Progenitor cell of endocrine pancreas (in vitro differentiated cells): Measurements from ENCODE around the gene CCDC28B. TPM values are rescaled to one million over a fixed set of nuclear protein-coding genes. Genes with fewer than 3 reads are reported as not detected.
A peak's percentile ranks its signal among the peaks of the same experiment; 100 is the strongest.

Experiments used
- DNase-seq: peaks from one replicate; pipeline ENCODE4 v3.0.0; 2021; ENCODE audit warnings: low spot score; ENCODE audit not compliant: unreplicated experiment
- H3K27ac Mint-ChIP-seq: 2 replicates; pipeline ENCODE4 v1.8.0; 2021; ENCODE audit warnings: mild to moderate bottlenecking, moderate library complexity, mixed read lengths
- H3K27me3 Mint-ChIP-seq: 2 replicates; pipeline ENCODE4 v1.8.0; 2021; ENCODE audit warnings: mixed read lengths
- H3K36me3 Mint-ChIP-seq: 2 replicates; pipeline ENCODE4 v1.8.0; 2022; ENCODE audit warnings: mixed read lengths; ENCODE audit not compliant: insufficient read depth
- H3K4me1 Mint-ChIP-seq: 2 replicates; pipeline ENCODE4 v1.8.0; 2021; ENCODE audit warnings: low read depth, mixed read lengths
- H3K4me3 Mint-ChIP-seq: 2 replicates; pipeline ENCODE4 v1.8.0; 2021; ENCODE audit warnings: low read depth, mild to moderate bottlenecking, moderate library complexity, mixed read lengths
- H3K9me3 Mint-ChIP-seq: 2 replicates; pipeline ENCODE4 v1.8.0; 2021; ENCODE audit warnings: low read depth, mixed read lengths
- total RNA-seq: library from RNA; stranded (reverse); gene quantifications from 2 replicates; pipeline ENCODE4 v1.2.1, GENCODE V29; 2021
- TF ChIP-seq, protein P1 (sequence below): fragments of 200-600 bp; sonication (generic); IDR thresholded peaks from one replicate; pipeline ENCODE4 v1.5.0; 2021; ENCODE audit warnings: antibody characterized with exemption, mild to moderate bottlenecking; ENCODE audit not compliant: unreplicated experiment

Gene CCDC28B
- total RNA-seq, 1 donor from 2014 or later = 15.5 TPM

DNA sequence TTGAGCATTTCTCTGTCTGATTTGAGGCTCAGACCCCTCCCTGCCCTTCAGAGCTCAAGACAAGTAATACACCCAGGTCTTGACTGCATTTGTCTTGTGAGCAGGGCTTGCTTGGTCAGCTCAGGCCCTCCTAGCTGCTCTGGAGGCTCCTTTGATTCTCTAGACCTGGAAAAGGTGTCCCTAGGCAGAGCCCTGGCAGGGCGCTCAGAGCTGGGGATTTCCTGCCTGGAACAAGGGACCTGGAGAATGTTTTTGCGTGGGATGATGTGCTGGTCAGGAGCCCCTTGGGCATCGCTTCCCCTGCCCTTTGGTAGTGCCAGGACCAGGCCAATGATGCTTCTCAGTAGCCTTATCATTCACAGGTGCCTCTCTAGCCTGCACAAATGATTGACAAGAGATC is 4.9 kb upstream of the CCDC28B start:
- Mint-ChIP-seq H3K36me3 (peaks cover 20% of the 10 kb centered on the region), H3K9me3 (no peaks in the 10 kb centered on the region), H3K27ac (no peak overlapping the region), H3K27me3 (no peaks in the 10 kb centered on the region), H3K4me1 (peaks cover 7% of the 10 kb centered on the region), H3K4me3 (no peak overlapping the region)
- DNase-seq = no peak
- TF ChIP-seq, protein P1, sequence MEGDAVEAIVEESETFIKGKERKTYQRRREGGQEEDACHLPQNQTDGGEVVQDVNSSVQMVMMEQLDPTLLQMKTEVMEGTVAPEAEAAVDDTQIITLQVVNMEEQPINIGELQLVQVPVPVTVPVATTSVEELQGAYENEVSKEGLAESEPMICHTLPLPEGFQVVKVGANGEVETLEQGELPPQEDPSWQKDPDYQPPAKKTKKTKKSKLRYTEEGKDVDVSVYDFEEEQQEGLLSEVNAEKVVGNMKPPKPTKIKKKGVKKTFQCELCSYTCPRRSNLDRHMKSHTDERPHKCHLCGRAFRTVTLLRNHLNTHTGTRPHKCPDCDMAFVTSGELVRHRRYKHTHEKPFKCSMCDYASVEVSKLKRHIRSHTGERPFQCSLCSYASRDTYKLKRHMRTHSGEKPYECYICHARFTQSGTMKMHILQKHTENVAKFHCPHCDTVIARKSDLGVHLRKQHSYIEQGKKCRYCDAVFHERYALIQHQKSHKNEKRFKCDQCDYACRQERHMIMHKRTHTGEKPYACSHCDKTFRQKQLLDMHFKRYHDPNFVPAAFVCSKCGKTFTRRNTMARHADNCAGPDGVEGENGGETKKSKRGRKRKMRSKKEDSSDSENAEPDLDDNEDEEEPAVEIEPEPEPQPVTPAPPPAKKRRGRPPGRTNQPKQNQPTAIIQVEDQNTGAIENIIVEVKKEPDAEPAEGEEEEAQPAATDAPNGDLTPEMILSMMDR = no peak

DNA sequence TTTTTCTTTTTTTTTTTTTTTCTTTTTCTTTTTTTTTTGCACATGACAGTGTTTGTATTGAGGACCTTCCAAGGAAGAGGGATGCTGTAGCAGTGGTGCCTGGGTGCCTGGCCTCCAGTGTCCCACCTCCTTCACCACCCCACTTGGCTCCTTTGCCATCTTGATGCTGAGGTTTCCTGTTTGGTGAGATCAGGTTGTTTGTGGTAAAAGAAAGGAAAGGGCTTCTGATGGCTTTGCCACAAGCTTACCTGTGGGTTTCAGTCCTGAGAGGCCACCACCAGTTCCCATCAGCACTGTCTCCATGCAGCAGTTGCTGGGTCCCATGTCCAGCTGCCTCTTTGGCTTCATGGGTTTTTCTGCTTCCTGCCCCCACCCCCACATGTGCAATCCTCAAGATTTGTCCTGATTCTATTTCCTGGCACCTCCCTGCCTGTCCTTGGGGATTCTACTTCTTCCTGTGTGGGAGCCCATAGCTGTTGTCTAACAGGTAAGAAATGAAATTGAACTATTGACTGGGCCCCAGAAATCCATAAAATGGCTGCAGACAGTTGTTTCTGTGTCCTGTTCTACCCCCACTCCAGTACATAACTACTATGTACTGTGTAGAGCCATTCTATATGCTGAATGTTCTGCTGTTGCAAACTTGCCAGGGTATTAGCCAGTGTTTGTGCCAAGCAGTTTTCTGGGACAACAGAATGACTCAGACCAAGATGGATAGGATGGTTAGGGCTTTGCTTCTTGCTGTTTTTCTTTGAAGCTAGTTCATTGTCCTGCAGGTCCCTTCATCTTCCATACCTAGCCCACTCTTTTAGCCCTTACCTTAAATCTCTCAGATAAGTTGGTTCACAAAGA is 4.2 kb upstream of the CCDC28B start:
- H3K4me1 Mint-ChIP-seq = peaks cover 7% of the 10 kb centered on the region
- H3K27ac Mint-ChIP-seq = peak overlapping the region; percentile 10
- TF ChIP-seq, protein P1 = no peak

DNA sequence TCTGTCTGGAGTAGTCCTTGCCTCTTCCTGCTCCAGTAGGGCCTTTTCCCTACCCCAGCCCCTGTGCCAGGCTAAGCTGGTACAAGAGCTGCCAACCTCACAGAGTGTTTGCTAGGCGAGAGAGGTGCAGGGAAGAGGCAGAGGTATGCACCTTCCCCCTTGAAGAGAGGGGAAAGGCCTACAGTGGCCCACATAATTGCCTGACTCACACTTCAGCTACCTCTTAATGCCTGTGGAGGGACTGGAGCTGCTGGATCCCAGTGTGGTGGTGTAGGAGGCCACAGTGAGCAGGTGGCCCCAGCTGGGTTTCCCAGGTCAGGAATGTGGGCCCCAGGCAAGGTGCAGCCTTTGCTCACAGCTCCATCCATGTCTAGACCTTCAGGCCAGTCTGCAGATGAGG is 3.3 kb upstream of the CCDC28B start:
- Mint-ChIP-seq H3K4me1 (peaks cover 12% of the 10 kb centered on the region), H3K9me3 (no peaks in the 10 kb centered on the region), H3K36me3 (peaks cover 13% of the 10 kb centered on the region), H3K4me3 (no peak overlapping the region), H3K27ac (peak overlapping the region; percentile 10), H3K27me3 (no peaks in the 10 kb centered on the region)
- TF ChIP-seq, protein P1 = no peak
- no peak for DNase-seq

More for the DNA sequence above, 4.2 kb upstream of the CCDC28B start:
- Mint-ChIP-seq H3K4me3 (no peak overlapping the region), H3K27me3 (no peaks in the 10 kb centered on the region), H3K36me3 (peaks cover 20% of the 10 kb centered on the region), H3K9me3 (no peaks in the 10 kb centered on the region)
- no peak for DNase-seq

DNA sequence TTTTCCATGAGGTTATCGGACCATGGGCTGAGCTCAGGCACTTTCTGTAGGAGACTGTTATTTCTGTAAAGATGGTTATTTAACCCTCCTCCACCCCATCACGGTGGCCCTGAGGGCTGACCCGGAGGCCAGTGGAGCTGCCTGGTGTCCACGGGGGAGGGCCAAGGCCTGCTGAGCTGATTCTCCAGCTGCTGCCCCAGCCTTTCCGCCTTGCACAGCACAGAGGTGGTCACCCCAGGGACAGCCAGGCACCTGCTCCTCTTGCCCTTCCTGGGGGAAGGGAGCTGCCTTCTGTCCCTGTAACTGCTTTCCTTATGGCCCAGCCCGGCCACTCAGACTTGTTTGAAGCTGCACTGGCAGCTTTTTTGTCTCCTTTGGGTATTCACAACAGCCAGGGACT is 2.6 kb upstream of the CCDC28B start:
- Mint-ChIP-seq H3K4me3 (no peak overlapping the region), H3K27ac (no peak overlapping the region), H3K27me3 (no peaks in the 10 kb centered on the region), H3K36me3 (peaks cover 10% of the 10 kb centered on the region), H3K4me1 (peaks cover 12% of the 10 kb centered on the region), H3K9me3 (no peaks in the 10 kb centered on the region)
- TF ChIP-seq, protein P1 = no peak
- no peak for DNase-seq

DNA sequence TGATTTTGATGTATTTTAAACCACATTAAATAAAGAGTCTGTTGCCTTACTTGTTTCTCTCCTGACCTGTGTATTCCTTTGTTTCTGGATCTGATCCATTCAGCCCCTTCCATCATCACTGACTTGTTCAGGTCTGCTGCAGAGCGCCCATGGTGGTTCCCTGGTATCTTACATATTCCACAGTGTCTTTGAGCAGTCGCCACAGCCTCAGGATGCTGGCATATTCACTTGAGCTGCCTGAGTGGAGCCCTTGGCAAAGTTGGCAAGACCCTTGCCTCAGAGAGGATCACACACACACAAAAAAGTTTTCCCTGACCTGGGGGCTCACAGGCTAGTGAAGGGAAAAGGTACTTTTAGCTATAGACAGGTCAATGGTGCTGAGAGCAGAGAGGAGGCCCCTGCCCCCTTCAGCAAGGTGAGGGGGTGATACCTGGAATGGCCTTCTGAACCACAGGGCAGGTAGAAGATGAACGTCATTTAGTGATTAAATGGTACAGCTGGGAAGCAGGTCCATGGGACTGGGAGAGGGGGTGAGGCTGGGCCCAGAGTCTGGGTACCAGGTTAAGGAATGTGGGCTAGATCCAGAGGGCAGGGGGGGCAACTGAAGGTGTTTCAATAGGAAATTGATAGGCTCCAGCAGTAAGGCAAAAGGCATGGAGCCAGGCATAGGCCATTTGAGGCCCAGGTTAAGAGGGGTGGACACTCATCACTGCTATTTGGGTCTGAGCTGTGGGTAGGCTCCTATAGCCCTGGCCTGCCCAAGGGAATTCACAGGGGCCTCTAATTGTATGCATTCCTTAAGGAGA is 2.0 kb upstream of the CCDC28B start:
- Mint-ChIP-seq H3K4me3 (no peak overlapping the region), H3K9me3 (no peaks in the 10 kb centered on the region), H3K4me1 (peaks cover 12% of the 10 kb centered on the region), H3K36me3 (peaks cover 8% of the 10 kb centered on the region), H3K27ac (peak overlapping the region; percentile 60), H3K27me3 (no peaks in the 10 kb centered on the region)
- TF ChIP-seq, protein P1 = no peak
- DNase-seq = no peak
